ENCODE data around the gene PROSER1.
"Not testable (repeated sequence)": the region's sequence is repeated elsewhere in the genome, so short reads cannot be mapped to it uniquely, and the experiment has no call there.

PROSER1 gene

GRCh38 chr13:39037880-39038568, at the start of gene PROSER1, which contains the start of gene NHLRC3:
TSS of gene PROSER1 (minus strand) at chr13:39038089. CDS start at chr13:39037242, 847 bp downstream.
TSS of gene NHLRC3 (plus strand) at chr13:39038456. CDS start at chr13:39038640, 184 bp downstream.
- FAIRE-seq (peak; percentile 98), DNase-seq (ENCODE audit: insufficient read length, low spot score) (peak; percentile 30)

GRCh38 chr13:39086251-39086945, 48.5 kb upstream of the PROSER1 start:
- not testable (repeated sequence) for FAIRE-seq; DNase-seq (ENCODE audit: insufficient read length, low spot score)

- DNase-seq (ENCODE audit: insufficient read length, low spot score) (no peak), FAIRE-seq (no peak)
Measured at GRCh38 chr13:39073983-39074382, 36.1 kb upstream of the PROSER1 start.

- DNase-seq (ENCODE audit: insufficient read length, low spot score) (no peak), FAIRE-seq (no peak)
Measured at GRCh38 chr13:39072842-39073241, 35.0 kb upstream of the PROSER1 start.

GRCh38 chr13:39062004-39062403, 24.1 kb upstream of the PROSER1 start:
- DNase-seq (ENCODE audit: insufficient read length, low spot score) (no peak), FAIRE-seq (no peak)

- DNase-seq (ENCODE audit: insufficient read length, low spot score) (no peak), FAIRE-seq (no peak)
Measured at GRCh38 chr13:39058040-39058439, 20.2 kb upstream of the PROSER1 start.

GRCh38 chr13:39056018-39056417, 18.1 kb upstream of the PROSER1 start:
- FAIRE-seq (no peak), DNase-seq (ENCODE audit: insufficient read length, low spot score) (no peak)

GRCh38 chr13:39054112-39054511, 16.2 kb upstream of the PROSER1 start:
- FAIRE-seq (no peak), DNase-seq (ENCODE audit: insufficient read length, low spot score) (no peak)

GRCh38 chr13:39052944-39053343, 15.1 kb upstream of the PROSER1 start:
- FAIRE-seq (no peak), DNase-seq (ENCODE audit: insufficient read length, low spot score) (no peak)

GRCh38 chr13:39051157-39051556, 13.3 kb upstream of the PROSER1 start:
- no peak for DNase-seq (ENCODE audit: insufficient read length, low spot score)
- FAIRE-seq, result no peak

- FAIRE-seq (no peak), DNase-seq (ENCODE audit: insufficient read length, low spot score) (no peak)
Measured at GRCh38 chr13:39049274-39049673, 11.4 kb upstream of the PROSER1 start.

- FAIRE-seq, result no peak
- no peak for DNase-seq (ENCODE audit: insufficient read length, low spot score)
Measured at GRCh38 chr13:39048806-39049205, 10.9 kb upstream of the PROSER1 start.

GRCh38 chr13:39047560-39047959, 9.7 kb upstream of the PROSER1 start:
- no peak for DNase-seq (ENCODE audit: insufficient read length, low spot score)
- no peak for FAIRE-seq

- no peak for DNase-seq (ENCODE audit: insufficient read length, low spot score)
- peak; percentile 64 for FAIRE-seq
Measured at GRCh38 chr13:39044536-39044935, 6.6 kb upstream of the PROSER1 start.

GRCh38 chr13:39040206-39040605, 2.3 kb upstream of the PROSER1 start:
- FAIRE-seq, result no peak
- no peak for DNase-seq (ENCODE audit: insufficient read length, low spot score)

GRCh38 chr13:39039041-39039440, 1.2 kb upstream of the PROSER1 start:
- no peak for DNase-seq (ENCODE audit: insufficient read length, low spot score)
- FAIRE-seq, result no peak

- DNase-seq (ENCODE audit: insufficient read length, low spot score) (no peak), FAIRE-seq (no peak)
Measured at GRCh38 chr13:39038569-39039030, 711 bp upstream of the PROSER1 start.

- FAIRE-seq (no peak), DNase-seq (ENCODE audit: insufficient read length, low spot score) (no peak)
Measured at GRCh38 chr13:39037410-39037879, 444 bp downstream of the PROSER1 start.

- FAIRE-seq, result peak; percentile 89
- no peak for DNase-seq (ENCODE audit: insufficient read length, low spot score)
Measured at GRCh38 chr13:39036212-39036611, 1.7 kb downstream of the PROSER1 start.

GRCh38 chr13:39035799-39036198, 2.1 kb downstream of the PROSER1 start:
- no peak for FAIRE-seq

GRCh38 chr13:39035204-39035603, 2.7 kb downstream of the PROSER1 start:
- FAIRE-seq, result peak; percentile 75
- no peak for DNase-seq (ENCODE audit: insufficient read length, low spot score)

More at GRCh38 chr13:39035799-39036198, 2.1 kb downstream of the PROSER1 start:
- DNase-seq (ENCODE audit: insufficient read length, low spot score), result no peak

- no peak for DNase-seq (ENCODE audit: insufficient read length, low spot score)
- no peak for FAIRE-seq
Measured at GRCh38 chr13:39034085-39034484, 3.8 kb downstream of the PROSER1 start.
